Measurements from ENCODE around the gene ZNF397. TPM values are rescaled to one million over a fixed set of nuclear protein-coding genes. Genes with fewer than 3 reads are reported as not detected.

Gene ZNF397
- total and polyA plus RNA-seq, 2 donors (not counting 3 experiments of a cell fraction or from before 2014, with no cell fraction given) = 1.5 to 5.5 TPM

- Histone ChIP-seq H3K4me3 (replicated peaks in 1 of 3; ENCODE audit: insufficient read depth in 1 of 3, low read depth in 1 of 3, low read length in 3 of 3) (no peak overlapping the region), H3K27ac (ENCODE audit: insufficient read depth, low read depth, low read length) (no peak overlapping the region), H3K9ac (replicated peaks; ENCODE audit: extremely low read depth, insufficient read depth, low read length) (no peak overlapping the region), H3K36me3 (ENCODE audit: control insufficient read depth in 2 of 2, extremely low read depth in 1 of 2, insufficient read depth in 2 of 2, low read length in 2 of 2) (peaks cover 0 to 1% of the 10 kb centered on the region in 2 experiments), H3K27me3 (ENCODE audit: control insufficient read depth in 2 of 2, insufficient read depth in 2 of 2, low read length in 2 of 2) (no peaks in the 10 kb centered on the region), H3K79me2 (ENCODE audit: control insufficient read depth, insufficient read depth, low read length) (no peaks in the 10 kb centered on the region), H3K4me1 (ENCODE audit: control insufficient read depth, extremely low read depth, insufficient read depth, low read length) (no peaks in the 10 kb centered on the region), H4K20me1 (replicated peaks; ENCODE audit: control insufficient read depth, extremely low read depth, insufficient read depth, low read length) (no peaks in the 10 kb centered on the region), H2AFZ (ENCODE audit: low read depth, low read length) (no peak overlapping the region), H3K4me2 (ENCODE audit: insufficient read depth, low read length) (no peak overlapping the region), H3K9me3 (replicated peaks; ENCODE audit: control insufficient read depth, insufficient read depth, low read length) (peaks cover 2% of the 10 kb centered on the region), H3K9me1 (replicated peaks; ENCODE audit: control insufficient read depth, extremely low read depth, insufficient read depth, low read length) (no peaks in the 10 kb centered on the region)
- dilution Hi-C loops (cut with MboI; ENCODE audit: extremely low pct_ligation_motif_present, low sequenced_read_pairs) (no loop called here), intact Hi-C loops (cut with micrococcal nuclease) (no loop called here)
- FAIRE-seq = no peak
- POLR2A ChIA-PET = no interaction called here
- no TSS peak for BruUV-seq (replicated peaks)
- CTCF ChIA-PET = interaction anchor here (0.6 to 1.4 kb wide), 2 partner anchors 22 to 207 kb away, joined by 3 read pairs; no protein-coding TSS in a partner anchor
- DNase-seq (ENCODE audit: low read depth, low spot score) = no peak
- TF ChIP-seq JUN (IDR thresholded peaks at IDR 0.05; ENCODE audit: borderline replicate concordance, insufficient read depth, insufficient read length, low read depth) (no peak), MAX (IDR thresholded peaks at IDR 0.05; ENCODE audit: insufficient read depth, insufficient read length) (no peak), CTCF (IDR thresholded peaks at IDR 0.05; ENCODE audit: extremely low read depth in 1 of 2, insufficient read depth in 1 of 2, low read depth in 1 of 2, low read length in 2 of 2) (no peak), MYC (IDR thresholded peaks at IDR 0.05; ENCODE audit: low read depth, low read length) (no peak), FOS (IDR thresholded peaks at IDR 0.05; ENCODE audit: borderline replicate concordance, insufficient read depth, low read length) (no peak), POLR2A (IDR thresholded peaks at IDR 0.05; ENCODE audit: low read depth, low read length) (no peak), EZH2 (IDR thresholded peaks at IDR 0.05; ENCODE audit: borderline replicate concordance, low read depth, low read length, severe bottlenecking) (no peak), GATA2 (IDR thresholded peaks at IDR 0.05; ENCODE audit: insufficient read depth, insufficient read length, low read depth, low read length) (no peak), POLR2AphosphoS5 (IDR thresholded peaks at IDR 0.05; ENCODE audit: insufficient read depth, low read depth, low read length) (no peak)
These were observed 11.6 kb downstream of the ZNF397 start for GRCh38 chr18:35252466-35252865.

Measured in endothelial cell of umbilical vein (primary cell).